GM23338 (cell line): Measurements from ENCODE around the gene MKI67. TPM values are rescaled to one million over a fixed set of nuclear protein-coding genes. Genes with fewer than 3 reads are reported as not detected.

Experiments
- EZH2phosphoT487 ChIP-seq: fragments of 200-600 bp; sonication (generic); IDR thresholded peaks from one replicate; pipeline ENCODE4 v1.8.1; 2018; ENCODE audit warnings: antibody characterized with exemption; ENCODE audit not compliant: unreplicated experiment
- polyA plus RNA-seq: library from polyadenylated mRNA; unstranded; fragments of >200 nt; fragmentation: Nextera tagmentation; extraction: Ambion mirVana; gene quantifications from 2 replicates; pipeline ENCODE4 v1.2.1, GENCODE V29; 2016
- total RNA-seq: library from RNA; depleted of rRNA; stranded (reverse); fragments of >200 nt; shearing (Covaris generic); gene quantifications from 2 replicates; pipeline ENCODE4 v1.2.3, GENCODE V29; 2014; rRNA removed
- TF ChIP-seq, protein P1 (sequence below), 2 experiments: fragments of 200-600 bp in 1 of 2; sonication (generic) in 1 of 2; conservative IDR thresholded peaks; 2 replicates each; pipeline versions ENCODE4 v1.5.1 to v1.6.1; 2016 to 2017; ENCODE audit warnings: antibody characterized with exemption in 2 of 2, low read depth in 2 of 2, mild to moderate bottlenecking in 2 of 2, moderate library complexity in 1 of 2

MKI67 gene
- total and polyA plus RNA-seq, 2 experiments from 2014 or later = 58.0 to 103 TPM

DNA sequence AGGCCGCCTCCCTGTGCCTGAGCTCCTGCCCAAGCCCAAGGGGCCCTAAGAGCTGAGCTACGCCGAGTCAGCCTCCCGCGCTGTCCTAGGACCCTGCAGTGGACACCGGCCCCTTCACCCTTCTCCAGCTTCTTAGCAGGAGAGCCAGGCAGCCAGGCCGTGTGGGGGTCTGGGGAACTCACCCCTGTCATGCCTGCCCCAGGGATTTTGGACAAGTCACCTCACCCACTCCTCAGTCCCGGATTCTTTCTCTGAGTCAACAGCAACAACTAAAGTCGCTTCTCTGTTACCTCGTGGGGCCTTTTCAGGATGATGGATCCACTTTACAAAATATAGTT is 79.3 kb downstream of the MKI67 start (continued):
- TF ChIP-seq, protein P1, sequence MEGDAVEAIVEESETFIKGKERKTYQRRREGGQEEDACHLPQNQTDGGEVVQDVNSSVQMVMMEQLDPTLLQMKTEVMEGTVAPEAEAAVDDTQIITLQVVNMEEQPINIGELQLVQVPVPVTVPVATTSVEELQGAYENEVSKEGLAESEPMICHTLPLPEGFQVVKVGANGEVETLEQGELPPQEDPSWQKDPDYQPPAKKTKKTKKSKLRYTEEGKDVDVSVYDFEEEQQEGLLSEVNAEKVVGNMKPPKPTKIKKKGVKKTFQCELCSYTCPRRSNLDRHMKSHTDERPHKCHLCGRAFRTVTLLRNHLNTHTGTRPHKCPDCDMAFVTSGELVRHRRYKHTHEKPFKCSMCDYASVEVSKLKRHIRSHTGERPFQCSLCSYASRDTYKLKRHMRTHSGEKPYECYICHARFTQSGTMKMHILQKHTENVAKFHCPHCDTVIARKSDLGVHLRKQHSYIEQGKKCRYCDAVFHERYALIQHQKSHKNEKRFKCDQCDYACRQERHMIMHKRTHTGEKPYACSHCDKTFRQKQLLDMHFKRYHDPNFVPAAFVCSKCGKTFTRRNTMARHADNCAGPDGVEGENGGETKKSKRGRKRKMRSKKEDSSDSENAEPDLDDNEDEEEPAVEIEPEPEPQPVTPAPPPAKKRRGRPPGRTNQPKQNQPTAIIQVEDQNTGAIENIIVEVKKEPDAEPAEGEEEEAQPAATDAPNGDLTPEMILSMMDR (conservative IDR thresholded peaks at IDR 0.05; ENCODE audit: low read depth in 2 of 2) = no peak
- no peak for TF ChIP-seq EZH2phosphoT487

Other genes with a start within 250 kb of the MKI67 start
- not detected in 2 replicates for gene CLRN3, start 233.5 kb downstream of the MKI67 start, total RNA-seq
- not detected in 2 replicates for gene CLRN3, start 233.5 kb downstream of the MKI67 start, polyA plus RNA-seq
- gene PTPRE, start 219.3 kb downstream of the MKI67 start, total RNA-seq = 0.42 and 0.54 TPM in 2 replicates
- 0.34 and 3.0 TPM in 2 replicates for gene PTPRE, start 219.3 kb downstream of the MKI67 start, polyA plus RNA-seq